ENCODE measurements around the gene NIFK.
"Not testable (repeated sequence)": the region's sequence is repeated elsewhere in the genome, so short reads cannot be mapped to it uniquely, and the experiment has no call there.

NIFK gene

GRCh38 chr2:121690572-121690971 is 46.1 kb downstream of the NIFK start:
- not testable (repeated sequence) for DNase-seq

GRCh38 chr2:121690095-121690494 is 46.6 kb downstream of the NIFK start:
- no peak for DNase-seq

- DNase-seq, result no peak
Observed at GRCh38 chr2:121689356-121689755, 47.3 kb downstream of the NIFK start.

- DNase-seq, result no peak
Observed at GRCh38 chr2:121688820-121689219, 47.9 kb downstream of the NIFK start.

- no peak for DNase-seq
Observed at GRCh38 chr2:121686902-121687301, 49.8 kb downstream of the NIFK start.

GRCh38 chr2:121686218-121686617 is 50.5 kb downstream of the NIFK start:
- no peak for DNase-seq

GRCh38 chr2:121682396-121683298 is 54.0 kb downstream of the NIFK start:
- no peak for DNase-seq

GRCh38 chr2:121677855-121678254 is 58.8 kb downstream of the NIFK start:
- no peak for DNase-seq

Measured in NCI-H1105 (cell line).